Measurements from ENCODE around the gene PUS7.

The PUS7 gene, protein sequence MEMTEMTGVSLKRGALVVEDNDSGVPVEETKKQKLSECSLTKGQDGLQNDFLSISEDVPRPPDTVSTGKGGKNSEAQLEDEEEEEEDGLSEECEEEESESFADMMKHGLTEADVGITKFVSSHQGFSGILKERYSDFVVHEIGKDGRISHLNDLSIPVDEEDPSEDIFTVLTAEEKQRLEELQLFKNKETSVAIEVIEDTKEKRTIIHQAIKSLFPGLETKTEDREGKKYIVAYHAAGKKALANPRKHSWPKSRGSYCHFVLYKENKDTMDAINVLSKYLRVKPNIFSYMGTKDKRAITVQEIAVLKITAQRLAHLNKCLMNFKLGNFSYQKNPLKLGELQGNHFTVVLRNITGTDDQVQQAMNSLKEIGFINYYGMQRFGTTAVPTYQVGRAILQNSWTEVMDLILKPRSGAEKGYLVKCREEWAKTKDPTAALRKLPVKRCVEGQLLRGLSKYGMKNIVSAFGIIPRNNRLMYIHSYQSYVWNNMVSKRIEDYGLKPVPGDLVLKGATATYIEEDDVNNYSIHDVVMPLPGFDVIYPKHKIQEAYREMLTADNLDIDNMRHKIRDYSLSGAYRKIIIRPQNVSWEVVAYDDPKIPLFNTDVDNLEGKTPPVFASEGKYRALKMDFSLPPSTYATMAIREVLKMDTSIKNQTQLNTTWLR

DNA sequence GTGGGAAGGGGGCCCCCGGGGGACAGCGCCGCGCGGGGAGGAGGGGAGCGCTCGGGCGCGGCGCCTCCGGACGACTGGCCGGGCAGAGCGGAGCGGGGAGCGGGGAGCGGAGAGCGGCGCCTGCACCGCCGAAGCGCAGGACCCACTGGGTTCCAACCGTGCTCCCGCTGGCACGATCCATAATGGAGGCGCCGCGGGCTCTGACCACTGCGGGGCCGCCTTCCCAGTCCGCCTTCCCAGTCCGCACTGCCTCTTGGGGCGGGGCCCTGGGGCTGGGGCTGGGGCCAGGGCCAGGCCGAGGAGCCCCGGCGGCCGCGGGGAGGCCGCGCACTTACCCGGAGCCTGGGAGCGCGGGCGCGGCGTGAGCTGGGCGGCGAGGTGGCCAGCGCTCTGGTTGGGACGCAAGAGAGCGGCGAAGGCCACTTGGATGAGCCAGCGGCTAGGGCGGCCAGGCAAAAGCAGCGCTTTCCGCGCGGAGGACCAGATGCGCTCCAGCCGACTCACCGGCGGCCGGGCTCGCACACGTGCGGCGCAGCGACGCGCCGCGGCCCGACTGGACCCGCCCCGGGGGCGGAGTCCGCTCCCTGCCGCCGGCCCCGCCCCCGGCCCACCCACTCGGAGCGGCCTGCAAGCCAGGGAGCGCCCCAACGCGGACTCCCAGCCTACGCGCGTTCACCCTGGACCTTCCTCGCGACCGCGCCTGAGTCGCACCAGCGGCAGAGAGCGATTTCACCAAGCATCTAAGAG lies at the start of gene PUS7:
Gene PUS7 (minus strand): TSS at position 555 of the 747 bp plus-strand sequence. CDS start 13,759 bp downstream, outside the sequence.
- Histone ChIP-seq H3K27me3 (ENCODE audit: control insufficient read depth, insufficient read depth, low read length) (no peaks in the 10 kb centered on the region), H3K9ac (ENCODE audit: low read length) (peak within 1 kb of the TSS; percentile 98), H3K9me3 (ENCODE audit: control insufficient read depth, insufficient read depth, low read depth, low read length) (no peaks in the 10 kb centered on the region), H3K27ac (ENCODE audit: low read depth, low read length) (peak within 1 kb of the TSS; percentile 79), H3K4me1 (ENCODE audit: control insufficient read depth, insufficient read depth, low read length) (no peaks in the 10 kb centered on the region), H3K36me3 (ENCODE audit: control insufficient read depth, insufficient read depth, low read length) (peaks cover 14% of the 10 kb centered on the region), H3K4me3 (ENCODE audit: low read depth, low read length) (peak within 1 kb of the TSS; percentile 83)

DNA sequence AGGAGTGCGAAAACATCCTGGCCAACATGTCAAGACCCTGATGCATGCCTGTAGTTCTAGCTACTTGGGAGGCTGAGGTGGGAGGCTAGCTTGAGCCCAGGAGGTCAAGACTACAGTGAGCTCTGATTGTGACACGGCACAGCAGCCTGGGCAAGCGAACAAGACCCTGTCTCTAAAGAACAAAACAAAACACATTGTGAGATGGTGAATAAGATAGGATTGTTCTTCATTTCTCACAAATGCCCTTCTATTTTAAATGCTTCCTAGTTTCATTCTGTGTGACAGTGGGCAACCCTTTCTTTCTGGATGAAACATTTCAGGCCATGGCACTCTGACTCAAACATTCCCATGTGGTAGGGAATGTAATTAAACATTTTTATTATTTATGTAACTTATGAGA lies 45.8 kb upstream of the PUS7 start:
- Histone ChIP-seq H3K4me3 (ENCODE audit: low read depth, low read length) (no peak overlapping the region), H3K9ac (ENCODE audit: low read length) (no peak overlapping the region), H3K4me1 (ENCODE audit: control insufficient read depth, insufficient read depth, low read length) (no peaks in the 10 kb centered on the region), H3K36me3 (ENCODE audit: control insufficient read depth, insufficient read depth, low read length) (peaks cover 41% of the 10 kb centered on the region), H3K9me3 (ENCODE audit: control insufficient read depth, insufficient read depth, low read depth, low read length) (no peaks in the 10 kb centered on the region), H3K27ac (ENCODE audit: low read depth, low read length) (no peak overlapping the region), H3K27me3 (ENCODE audit: control insufficient read depth, insufficient read depth, low read length) (no peaks in the 10 kb centered on the region)

DNA sequence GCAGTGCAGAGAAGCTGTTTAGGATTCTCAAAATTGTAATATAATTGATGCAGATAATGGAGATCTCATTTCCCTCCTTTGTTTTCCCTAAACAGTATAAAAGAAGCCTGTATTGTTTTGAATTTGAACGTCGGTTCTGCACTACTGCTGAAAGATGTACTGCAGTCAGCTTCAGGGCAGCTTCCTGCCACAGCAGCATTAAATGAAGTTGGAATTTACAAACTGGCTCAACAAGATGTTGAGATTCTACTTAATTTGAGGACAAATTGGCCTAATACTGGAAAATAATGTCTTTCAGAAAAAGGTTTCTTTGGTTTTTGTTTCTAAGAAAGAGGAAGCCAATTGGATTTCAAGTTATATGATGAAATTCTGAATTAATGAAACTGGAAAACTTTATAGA lies 45.0 kb upstream of the PUS7 start:
- H3K4me1 ChIP-seq (ENCODE audit: control insufficient read depth, insufficient read depth, low read length) = no peaks in the 10 kb centered on the region
- H3K36me3 ChIP-seq (ENCODE audit: control insufficient read depth, insufficient read depth, low read length) = peaks cover 48% of the 10 kb centered on the region
- no peak overlapping the region for H3K9ac ChIP-seq (ENCODE audit: low read length)
- no peak overlapping the region for H3K4me3 ChIP-seq (ENCODE audit: low read depth, low read length)
- H3K27me3 ChIP-seq (ENCODE audit: control insufficient read depth, insufficient read depth, low read length) = no peaks in the 10 kb centered on the region
- H3K27ac ChIP-seq (ENCODE audit: low read depth, low read length) = no peak overlapping the region
- no peaks in the 10 kb centered on the region for H3K9me3 ChIP-seq (ENCODE audit: control insufficient read depth, insufficient read depth, low read depth, low read length)

DNA sequence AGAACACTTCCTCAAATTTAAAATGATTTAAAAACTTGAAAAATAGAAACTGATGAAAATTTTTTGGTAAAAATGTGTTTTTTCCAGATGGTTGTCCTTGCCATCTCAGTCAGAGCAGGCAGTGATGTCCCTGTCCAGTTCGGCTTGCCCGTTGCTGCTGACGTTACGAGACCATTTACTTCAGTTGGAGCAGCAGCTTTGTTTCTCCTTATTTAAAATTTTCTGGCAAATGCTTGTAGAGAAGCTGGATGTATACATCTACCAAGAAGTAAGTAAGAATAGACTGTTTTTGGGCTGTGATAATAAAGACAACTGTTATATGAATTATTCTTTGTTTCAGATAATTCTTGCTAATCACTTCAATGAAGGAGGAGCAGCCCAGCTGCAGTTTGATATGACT lies 43.1 kb upstream of the PUS7 start:
- no peak overlapping the region for H3K4me3 ChIP-seq (ENCODE audit: low read depth, low read length)
- no peaks in the 10 kb centered on the region for H3K27me3 ChIP-seq (ENCODE audit: control insufficient read depth, insufficient read depth, low read length)
- no peak overlapping the region for H3K9ac ChIP-seq (ENCODE audit: low read length)
- H3K36me3 ChIP-seq (ENCODE audit: control insufficient read depth, insufficient read depth, low read length) = peaks cover 51% of the 10 kb centered on the region
- no peak overlapping the region for H3K27ac ChIP-seq (ENCODE audit: low read depth, low read length)
- H3K4me1 ChIP-seq (ENCODE audit: control insufficient read depth, insufficient read depth, low read length) = no peaks in the 10 kb centered on the region
- no peaks in the 10 kb centered on the region for H3K9me3 ChIP-seq (ENCODE audit: control insufficient read depth, insufficient read depth, low read depth, low read length)

DNA sequence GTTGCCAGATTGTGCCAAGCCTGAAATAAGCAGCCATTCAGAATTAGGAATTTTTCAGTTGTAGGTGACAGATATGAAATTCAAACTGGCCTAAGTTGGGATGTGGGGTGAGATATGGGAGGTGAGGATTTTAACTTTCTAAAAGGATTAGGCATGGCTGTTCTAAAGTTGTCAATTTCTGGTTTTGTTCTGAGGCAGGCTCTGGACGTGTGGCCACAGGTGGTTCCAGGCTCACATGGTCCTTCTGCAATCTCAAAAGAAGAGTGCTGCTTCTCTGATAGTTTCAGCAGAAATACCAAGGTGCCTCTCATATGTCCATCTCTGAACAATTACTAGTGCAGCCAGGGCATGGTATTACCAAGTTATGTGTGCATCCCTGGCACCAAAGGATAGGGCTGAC lies 37.9 kb upstream of the PUS7 start:
- H3K27ac ChIP-seq (ENCODE audit: low read depth, low read length) = no peak overlapping the region

DNA sequence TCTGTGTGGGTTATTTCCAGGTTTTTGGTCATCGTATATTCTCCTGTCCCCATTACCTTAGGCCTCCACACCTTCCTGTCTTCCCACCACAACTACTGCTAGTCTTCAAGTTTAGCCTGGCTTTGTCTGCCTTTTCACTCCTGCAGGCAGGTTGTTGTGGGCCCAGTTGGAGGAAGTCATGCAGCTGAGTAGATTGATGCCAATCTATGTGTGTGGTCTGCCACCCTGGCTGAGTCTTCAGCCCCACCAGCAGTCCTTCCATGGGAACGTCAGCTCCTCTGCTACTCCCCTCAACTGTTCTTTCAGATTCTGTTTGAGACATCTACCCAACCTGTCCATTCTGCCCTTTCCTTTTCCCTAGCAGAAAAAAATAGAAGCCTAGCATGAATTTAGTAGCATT lies 16.3 kb upstream of the PUS7 start:
- H3K9me3 ChIP-seq (ENCODE audit: control insufficient read depth, insufficient read depth, low read depth, low read length) = no peaks in the 10 kb centered on the region
- H3K9ac ChIP-seq (ENCODE audit: low read length) = no peak overlapping the region
- H3K27me3 ChIP-seq (ENCODE audit: control insufficient read depth, insufficient read depth, low read length) = no peaks in the 10 kb centered on the region
- no peak overlapping the region for H3K4me3 ChIP-seq (ENCODE audit: low read depth, low read length)
- H3K36me3 ChIP-seq (ENCODE audit: control insufficient read depth, insufficient read depth, low read length) = peaks cover 63% of the 10 kb centered on the region
- H3K4me1 ChIP-seq (ENCODE audit: control insufficient read depth, insufficient read depth, low read length) = no peaks in the 10 kb centered on the region
- H3K27ac ChIP-seq (ENCODE audit: low read depth, low read length) = no peak overlapping the region

More for the DNA sequence above, 37.9 kb upstream of the PUS7 start:
- H3K9ac ChIP-seq (ENCODE audit: low read length) = no peak overlapping the region
- peaks cover 62% of the 10 kb centered on the region for H3K36me3 ChIP-seq (ENCODE audit: control insufficient read depth, insufficient read depth, low read length)
- H3K9me3 ChIP-seq (ENCODE audit: control insufficient read depth, insufficient read depth, low read depth, low read length) = no peaks in the 10 kb centered on the region
- no peaks in the 10 kb centered on the region for H3K4me1 ChIP-seq (ENCODE audit: control insufficient read depth, insufficient read depth, low read length)
- H3K4me3 ChIP-seq (ENCODE audit: low read depth, low read length) = no peak overlapping the region
- H3K27me3 ChIP-seq (ENCODE audit: control insufficient read depth, insufficient read depth, low read length) = no peaks in the 10 kb centered on the region

DNA sequence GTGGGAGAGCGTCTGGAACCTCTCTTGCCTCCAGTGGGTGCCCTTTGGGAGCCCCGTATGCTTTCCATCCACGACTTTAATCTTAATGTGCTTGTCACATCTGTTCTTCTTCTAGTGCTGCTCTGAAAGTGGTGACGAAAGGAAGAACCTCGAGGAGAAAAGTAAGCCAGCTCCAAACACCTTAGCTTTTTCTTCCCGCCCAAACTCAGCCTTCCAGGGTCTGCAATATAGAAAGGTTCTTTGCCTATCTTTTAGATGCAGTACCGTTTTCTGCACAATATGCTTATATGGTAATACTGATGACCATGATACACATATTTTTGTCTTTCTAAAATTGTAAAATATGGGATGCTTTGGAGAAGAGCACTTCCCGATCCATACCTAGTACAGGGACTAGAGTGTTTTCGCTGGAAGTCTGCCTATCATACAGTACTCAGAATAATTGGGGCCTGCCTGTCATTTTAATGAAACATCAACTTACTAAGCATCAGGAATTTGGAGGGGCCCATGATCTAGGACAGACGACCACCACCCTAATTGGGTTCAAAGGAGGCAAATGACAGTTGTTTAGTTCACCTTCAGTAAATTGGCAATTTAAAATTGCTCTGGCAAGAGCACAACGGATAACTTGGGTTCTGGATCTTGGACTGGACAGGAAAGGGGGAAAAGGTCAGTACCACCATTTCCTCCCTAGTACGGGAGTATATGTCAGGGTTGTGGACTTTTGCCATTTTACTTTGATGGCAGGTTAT lies 10.8 kb upstream of the PUS7 start:
- H3K4me3 ChIP-seq (ENCODE audit: low read depth, low read length) = peak overlapping the region; percentile 98
- peaks cover 19% of the 10 kb centered on the region for H3K36me3 ChIP-seq (ENCODE audit: control insufficient read depth, insufficient read depth, low read length)
- H3K9ac ChIP-seq (ENCODE audit: low read length) = peak overlapping the region; percentile 93
- H3K27me3 ChIP-seq (ENCODE audit: control insufficient read depth, insufficient read depth, low read length) = no peaks in the 10 kb centered on the region
- no peaks in the 10 kb centered on the region for H3K4me1 ChIP-seq (ENCODE audit: control insufficient read depth, insufficient read depth, low read length)
- no peak overlapping the region for H3K27ac ChIP-seq (ENCODE audit: low read depth, low read length)
- no peaks in the 10 kb centered on the region for H3K9me3 ChIP-seq (ENCODE audit: control insufficient read depth, insufficient read depth, low read depth, low read length)

DNA sequence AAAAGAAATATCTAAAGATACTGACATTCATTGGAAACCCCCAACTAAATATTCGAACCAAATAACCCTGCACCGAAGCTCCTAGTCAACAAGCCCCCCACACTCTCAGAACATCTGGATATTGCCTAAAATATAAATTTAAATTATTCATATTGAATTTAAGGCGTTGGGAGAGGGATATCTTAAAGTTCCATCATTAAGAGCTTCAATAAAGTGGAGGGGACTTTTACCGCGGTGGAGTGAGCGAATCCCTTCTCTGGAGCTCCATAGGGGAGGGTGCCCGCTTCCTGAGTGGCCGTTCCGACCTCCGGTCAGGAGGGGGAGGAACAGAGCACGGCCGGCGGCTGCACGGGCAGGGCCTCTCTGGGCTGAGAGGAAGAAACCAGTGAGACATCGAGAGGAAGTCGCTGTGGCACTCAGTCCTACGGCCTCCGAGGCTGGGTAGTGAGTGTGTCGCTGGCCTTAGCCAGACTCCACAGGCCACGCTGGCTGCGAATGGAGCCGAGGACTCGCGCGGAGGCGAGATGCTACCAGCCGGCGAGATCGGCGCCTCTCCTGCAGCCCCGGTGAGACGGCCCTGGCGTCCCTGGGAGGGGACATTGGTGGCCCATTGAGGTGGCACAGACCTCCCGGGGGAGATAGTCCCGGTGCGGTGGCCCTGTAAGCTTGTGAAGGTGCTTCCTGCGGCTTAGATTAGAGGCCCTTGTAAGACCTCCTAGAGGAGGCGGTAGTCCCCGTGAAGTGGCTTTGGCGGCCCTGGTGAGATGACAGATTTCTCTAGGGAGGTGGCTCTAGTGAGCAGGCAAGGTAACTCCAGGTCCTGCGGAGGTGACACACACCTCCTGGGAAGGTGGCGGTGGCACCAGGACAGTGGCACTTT lies 10.0 kb upstream of the PUS7 start, which contains the start of gene RINT1:
Gene RINT1 (plus strand): TSS at position 410 of the 880 bp plus-strand sequence. CDS start 115 bp downstream, at position 525.
- peak within 1 kb of the TSS; percentile 73 for H3K27ac ChIP-seq (ENCODE audit: low read depth, low read length)

DNA sequence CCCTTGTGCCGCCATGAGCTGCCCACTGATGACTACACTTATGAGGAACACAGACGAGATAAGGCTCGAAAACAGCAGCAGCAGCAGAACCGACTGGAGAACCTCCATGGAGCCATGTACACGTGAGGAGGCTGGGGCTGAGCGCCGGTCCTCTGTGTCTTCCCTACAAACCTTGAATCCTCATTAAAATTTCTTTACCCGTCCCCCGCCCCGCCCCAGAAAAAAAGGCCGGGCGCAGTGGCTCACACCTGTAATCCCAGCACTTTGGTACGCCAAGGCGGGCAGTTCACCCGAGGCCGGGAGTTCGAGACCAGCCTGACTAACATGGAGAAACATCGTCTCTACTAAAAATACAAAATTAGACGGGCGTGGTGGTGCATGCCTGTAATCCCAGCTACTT lies 8.5 kb upstream of the PUS7 start:
- Histone ChIP-seq H3K36me3 (ENCODE audit: control insufficient read depth, insufficient read depth, low read length) (peaks cover 2% of the 10 kb centered on the region; the same call in 1 of the 2 replicates), H3K27me3 (ENCODE audit: control insufficient read depth, insufficient read depth, low read length) (no peaks in the 10 kb centered on the region), H3K4me1 (ENCODE audit: control insufficient read depth, insufficient read depth, low read length) (no peaks in the 10 kb centered on the region), H3K27ac (ENCODE audit: low read depth, low read length) (no peak overlapping the region), H3K9ac (ENCODE audit: low read length) (no peak overlapping the region), H3K9me3 (ENCODE audit: control insufficient read depth, insufficient read depth, low read depth, low read length) (no peaks in the 10 kb centered on the region), H3K4me3 (ENCODE audit: low read depth, low read length) (no peak overlapping the region)

More for the DNA sequence above, 10.0 kb upstream of the PUS7 start, which contains the start of gene RINT1:
- Histone ChIP-seq H3K4me3 (ENCODE audit: low read depth, low read length) (peak within 1 kb of the TSS; percentile 98), H3K27me3 (ENCODE audit: control insufficient read depth, insufficient read depth, low read length) (no peaks in the 10 kb centered on the region), H3K36me3 (ENCODE audit: control insufficient read depth, insufficient read depth, low read length) (peaks cover 11% of the 10 kb centered on the region; the same call in 1 of the 2 replicates), H3K9me3 (ENCODE audit: control insufficient read depth, insufficient read depth, low read depth, low read length) (no peaks in the 10 kb centered on the region), H3K9ac (ENCODE audit: low read length) (peak within 1 kb of the TSS; percentile 93), H3K4me1 (ENCODE audit: control insufficient read depth, insufficient read depth, low read length) (no peaks in the 10 kb centered on the region)

DNA sequence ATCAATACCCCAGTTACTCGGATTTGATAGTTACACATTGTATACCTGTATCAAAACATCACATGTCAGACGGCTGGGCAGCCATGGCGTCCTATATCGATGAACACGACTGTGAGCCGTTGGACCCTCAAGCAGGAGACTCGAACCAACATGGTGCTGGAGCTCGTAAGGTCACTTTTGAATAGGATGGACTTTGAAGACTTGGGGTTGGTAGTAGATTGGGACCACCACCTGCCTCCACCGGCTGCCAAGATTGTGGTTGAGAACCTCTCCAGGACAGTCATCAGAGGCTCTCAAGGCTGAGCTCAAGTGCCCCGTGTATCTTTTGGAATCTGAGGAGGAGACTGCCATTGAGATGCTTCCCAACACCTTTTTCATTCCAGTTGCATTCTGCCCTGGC lies 8.1 kb upstream of the PUS7 start:
- Histone ChIP-seq H3K4me1 (ENCODE audit: control insufficient read depth, insufficient read depth, low read length) (no peaks in the 10 kb centered on the region), H3K27ac (ENCODE audit: low read depth, low read length) (no peak overlapping the region), H3K36me3 (ENCODE audit: control insufficient read depth, insufficient read depth, low read length) (no peaks in the 10 kb centered on the region), H3K9me3 (ENCODE audit: control insufficient read depth, insufficient read depth, low read depth, low read length) (no peaks in the 10 kb centered on the region), H3K9ac (ENCODE audit: low read length) (no peak overlapping the region), H3K27me3 (ENCODE audit: control insufficient read depth, insufficient read depth, low read length) (no peaks in the 10 kb centered on the region), H3K4me3 (ENCODE audit: low read depth, low read length) (no peak overlapping the region)

Measured in HUES6 (cell line).